T-helper 22 cell (primary cell): Measurements from ENCODE around the gene SPATS2.
"Not testable (repeated sequence)": the region's sequence is repeated elsewhere in the genome, so short reads cannot be mapped to it uniquely, and the experiment has no call there.

Experiments used
- DNase-seq: peaks from one replicate; pipeline ENCODE4 v3.0.0-alpha.2; 2020; ENCODE audit warnings: low read depth

SPATS2 gene

DNA sequence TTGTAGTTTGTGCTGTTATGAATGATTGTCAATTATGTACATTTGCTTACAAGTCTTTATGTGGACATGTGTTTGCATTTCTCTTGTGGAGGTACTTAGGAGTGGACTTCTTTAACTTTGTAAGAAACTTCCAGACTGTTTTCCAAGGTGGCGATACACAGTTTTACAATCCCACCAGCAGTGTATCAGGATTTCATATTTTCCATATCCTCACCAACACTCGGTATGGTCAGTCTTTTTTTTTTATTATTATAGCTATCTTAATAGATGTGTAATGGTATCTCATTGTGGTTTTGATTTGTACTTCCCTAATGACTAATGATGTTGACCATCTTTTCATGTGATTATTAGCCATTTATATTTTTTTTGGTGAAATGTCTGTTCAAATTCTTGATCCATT lies 97.9 kb downstream of the SPATS2 start:
- DNase-seq, result no peak

DNA sequence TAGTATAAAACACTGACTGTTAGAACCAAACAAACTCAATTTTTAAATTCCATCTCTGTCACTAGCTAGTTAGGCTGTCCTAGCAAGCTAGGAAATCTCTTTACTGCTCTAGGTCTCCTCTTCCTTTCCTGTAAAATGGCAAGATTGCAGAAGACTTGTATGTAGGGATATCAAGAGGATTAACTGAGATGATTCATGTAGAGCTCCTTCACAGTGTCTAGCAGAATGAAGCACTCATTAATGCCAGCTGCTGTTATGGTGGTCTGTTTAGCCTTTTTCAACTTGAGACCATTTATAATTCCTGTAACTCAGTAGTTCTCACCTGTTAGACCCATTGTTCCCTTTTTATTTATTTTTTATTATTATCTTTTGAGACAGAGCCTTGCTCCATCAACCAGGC lies 103.7 kb downstream of the SPATS2 start:
- no peak for DNase-seq

DNA sequence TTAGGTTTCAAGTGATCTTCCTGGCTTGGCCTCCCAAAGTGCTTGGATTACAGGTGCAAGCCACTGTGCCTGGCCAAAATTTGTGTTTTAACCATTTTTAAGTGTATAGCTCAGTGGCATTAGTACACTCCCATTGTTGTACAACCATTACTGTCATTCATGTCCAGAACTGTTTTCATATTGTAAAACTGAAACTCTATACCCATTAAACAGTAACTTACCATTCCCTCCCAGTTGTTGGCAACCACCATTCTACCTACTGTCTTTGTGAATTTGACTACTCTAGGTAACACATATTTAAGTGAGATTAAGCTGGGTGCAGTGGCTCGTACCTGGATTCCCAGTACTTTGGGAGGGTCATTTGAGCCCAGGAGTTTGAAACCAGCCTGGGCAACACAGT lies 104.3 kb downstream of the SPATS2 start:
- DNase-seq, result no peak

DNA sequence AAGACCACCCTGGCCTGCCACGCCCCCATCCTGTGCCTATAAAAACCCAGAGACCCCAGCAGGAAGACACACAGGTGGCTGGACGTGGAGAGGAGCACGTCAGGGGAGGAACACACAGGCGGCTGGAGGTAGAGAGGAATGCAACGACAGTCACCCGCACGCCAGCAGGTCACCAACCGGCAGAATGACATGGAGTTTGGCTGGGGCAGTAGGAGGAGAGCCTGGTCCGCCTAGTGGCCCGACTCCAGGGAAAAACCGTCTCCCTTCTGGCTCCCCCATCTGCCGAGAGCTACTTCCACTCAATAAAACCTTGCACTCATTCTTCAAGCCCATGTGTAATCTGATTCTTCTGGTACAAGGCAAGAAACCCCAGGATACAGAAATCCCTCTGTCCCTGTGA lies 108.8 kb downstream of the SPATS2 start:
- DNase-seq, result no peak

DNA sequence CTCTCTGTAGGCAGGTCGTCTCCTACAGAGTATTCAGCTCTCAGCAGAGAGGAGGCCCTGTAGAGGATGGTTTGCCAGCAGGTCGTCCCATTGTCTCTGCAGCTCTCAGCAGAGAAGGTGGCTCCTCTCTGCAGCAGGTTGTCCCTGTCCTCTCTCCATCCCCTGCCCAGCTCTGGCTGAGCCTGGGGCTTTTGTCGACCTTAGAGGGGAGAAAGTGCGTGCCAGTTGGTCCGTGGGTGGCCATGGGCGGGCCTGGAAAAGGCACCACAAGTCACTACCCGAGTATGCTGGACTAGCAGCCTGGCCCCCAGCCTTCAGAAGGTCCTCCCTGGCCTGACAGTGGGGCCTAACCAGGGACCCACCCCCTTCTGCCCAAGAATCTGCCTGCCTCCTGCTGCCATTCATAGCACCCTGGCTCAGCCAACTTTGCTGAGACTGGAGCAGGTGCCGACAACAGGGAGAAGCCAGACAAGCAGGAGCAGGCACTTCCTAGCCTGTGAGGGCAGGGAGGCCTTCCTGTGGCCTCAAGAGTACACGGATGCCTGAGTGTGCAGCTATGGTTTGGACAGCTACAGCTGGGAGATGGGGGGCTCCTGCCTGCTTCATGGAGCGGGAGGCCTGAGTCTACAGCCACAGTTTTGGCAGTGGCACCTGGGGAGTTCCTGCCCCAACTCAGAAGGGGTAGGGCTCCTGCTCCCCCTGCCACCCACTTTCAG lies 111.8 kb downstream of the SPATS2 start:
- DNase-seq, result no peak

DNA sequence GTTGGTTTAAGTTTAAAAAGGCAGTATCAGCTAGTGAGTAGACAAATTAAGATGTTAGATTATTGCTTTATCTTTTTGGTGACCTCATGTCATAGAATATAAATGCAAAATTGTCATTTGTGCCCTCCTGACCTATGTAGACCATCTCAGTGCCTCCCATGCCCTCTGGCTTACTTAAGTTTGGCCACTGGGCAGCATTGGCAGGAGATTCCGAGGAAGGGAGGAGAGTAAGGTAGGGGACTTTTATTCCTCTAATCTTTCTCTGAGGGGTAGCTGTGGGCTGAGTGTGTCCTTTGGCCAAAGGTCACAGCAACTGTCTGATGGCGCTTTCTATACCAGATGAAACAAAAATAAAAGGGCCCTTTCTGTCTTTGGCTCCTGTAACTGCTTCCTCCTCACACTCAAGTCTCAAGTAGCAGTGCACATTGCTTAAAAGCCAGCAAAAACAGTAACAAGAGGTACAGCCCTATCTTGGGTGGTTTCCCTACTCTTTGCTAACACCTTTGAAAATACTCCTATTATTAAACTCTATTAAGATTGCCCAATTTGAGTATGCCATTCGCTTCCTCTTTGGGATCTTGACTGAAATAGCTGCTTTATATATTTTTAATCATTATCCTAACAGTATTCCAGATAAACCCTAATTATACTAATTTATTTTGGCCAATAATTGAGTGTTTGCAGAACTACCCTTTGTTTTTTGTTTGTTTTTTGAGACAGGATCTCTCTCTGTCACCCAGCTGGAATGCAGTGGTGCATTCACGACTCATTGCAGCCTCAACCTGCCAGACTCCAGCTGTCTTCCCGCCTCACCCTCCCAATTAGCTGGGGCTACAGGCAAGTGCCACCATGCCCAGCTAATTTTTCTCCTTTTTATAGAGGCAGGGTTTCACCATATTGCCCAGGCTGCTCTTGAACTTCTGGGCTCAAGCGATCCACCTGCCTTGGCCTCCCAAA lies 115.1 kb downstream of the SPATS2 start:
- DNase-seq, result no peak

DNA sequence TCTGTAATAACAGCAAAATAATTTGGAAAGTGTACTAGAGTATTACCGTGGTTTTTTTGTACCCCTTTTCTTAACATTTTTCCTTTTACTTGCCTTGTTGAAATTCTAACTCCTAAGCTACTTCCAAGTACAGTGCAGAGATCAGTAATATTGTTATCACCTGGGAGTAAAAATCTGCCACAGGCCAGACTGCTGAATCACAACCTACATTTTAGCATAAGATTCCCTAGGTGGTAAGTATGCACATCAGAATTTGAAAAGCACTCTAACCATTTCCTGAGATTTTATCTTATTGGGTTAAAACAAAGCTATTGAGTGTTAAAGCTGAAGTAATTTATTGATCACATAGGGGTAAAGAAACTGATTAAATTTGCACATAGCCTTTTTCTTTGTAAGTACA lies 116.4 kb downstream of the SPATS2 start:
- DNase-seq, result no peak

DNA sequence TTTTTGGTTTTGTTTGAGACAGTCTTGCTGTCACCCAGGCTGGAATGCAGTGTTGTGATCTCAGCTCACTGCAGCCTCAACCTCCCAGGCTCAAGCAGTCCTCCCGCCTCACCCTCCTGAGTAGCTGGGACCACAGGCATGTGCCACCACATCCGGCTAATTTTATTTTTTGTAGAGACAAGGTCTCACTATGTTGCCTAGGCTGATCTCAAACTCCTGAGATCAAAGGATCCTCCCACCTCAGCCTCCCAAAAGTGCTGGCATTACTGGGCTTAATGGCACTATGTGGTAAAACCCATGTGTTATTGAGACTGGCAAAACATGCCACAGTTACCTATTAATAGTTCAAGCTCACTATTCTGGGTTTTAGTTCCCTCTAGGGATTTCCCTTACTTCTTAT lies 120.3 kb downstream of the SPATS2 start:
- DNase-seq, result no peak

DNA sequence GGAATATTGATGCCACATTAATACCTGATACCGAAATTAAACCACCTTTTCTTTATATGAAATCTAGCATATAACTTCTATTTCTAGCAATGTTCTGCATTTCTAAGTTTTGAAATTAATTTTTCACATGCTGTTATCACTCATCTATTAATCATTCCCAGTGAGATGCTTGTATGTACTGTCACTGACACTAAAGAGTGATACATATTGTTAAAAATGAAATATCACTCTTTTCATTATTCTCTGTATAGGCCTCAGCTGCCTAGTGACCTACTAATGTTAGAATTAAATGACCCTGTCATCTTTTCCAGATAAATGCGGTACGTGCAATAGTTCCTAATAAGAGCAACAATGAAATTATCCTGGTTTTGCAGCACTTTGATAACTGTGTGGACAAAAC lies 121.9 kb downstream of the SPATS2 start:
- no peak for DNase-seq

DNA sequence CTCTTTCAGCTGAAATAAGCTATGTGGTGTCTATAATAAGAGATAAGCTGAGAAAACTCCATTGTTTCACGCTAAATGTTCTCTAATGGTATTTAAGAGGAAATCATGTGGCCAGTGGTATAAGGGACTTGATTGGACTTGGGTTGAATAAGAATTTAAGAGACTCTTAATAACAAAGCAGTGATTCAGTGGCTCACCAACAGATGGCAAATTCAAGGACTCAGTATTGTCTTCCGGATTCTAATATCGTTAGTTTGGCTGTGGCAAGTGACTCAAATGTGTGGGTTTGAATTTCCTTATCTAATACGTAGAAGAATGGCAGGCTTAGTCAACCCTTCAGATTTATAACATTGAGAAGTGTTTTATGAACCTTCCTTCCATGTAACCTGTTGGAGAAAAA lies 122.5 kb downstream of the SPATS2 start:
- DNase-seq, result no peak

DNA sequence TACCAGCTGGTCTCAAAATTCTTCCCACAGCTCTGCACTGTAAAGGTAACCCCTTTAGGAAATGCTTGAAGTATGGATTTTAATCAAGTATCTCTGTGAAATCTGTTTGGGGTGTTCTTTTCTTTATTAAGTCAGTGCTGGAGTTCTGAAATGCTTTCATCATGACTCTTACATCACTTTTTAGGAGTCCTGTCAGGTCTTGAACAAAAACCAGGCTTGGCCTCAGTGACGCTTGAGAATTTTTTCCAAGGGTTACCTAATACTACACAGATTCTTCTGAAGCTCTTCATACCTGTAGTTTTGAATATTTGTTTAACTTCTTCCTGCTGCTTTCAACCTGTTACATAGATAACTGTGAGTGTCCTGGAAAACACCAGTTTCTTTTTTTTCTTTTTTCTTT lies 124.6 kb downstream of the SPATS2 start:
- no peak for DNase-seq

DNA sequence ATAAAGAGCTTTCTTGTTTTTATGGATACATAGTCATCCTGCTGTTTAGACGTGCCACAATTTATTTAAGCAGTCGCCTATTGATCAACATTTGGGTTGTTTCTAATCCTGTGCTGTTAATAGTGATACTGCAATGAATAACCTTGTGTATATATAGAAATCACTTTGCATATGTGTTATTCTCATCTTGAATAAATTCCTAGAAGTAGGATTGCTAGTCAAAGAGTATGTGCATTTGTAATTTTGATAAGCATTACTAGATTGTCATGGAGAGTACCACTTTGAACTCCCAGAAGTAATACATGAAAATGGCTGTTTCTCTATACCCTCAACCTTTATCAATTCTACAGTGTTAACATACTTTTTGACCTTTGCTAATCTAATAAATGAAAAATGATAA lies 126.6 kb downstream of the SPATS2 start:
- DNase-seq, result no peak

DNA sequence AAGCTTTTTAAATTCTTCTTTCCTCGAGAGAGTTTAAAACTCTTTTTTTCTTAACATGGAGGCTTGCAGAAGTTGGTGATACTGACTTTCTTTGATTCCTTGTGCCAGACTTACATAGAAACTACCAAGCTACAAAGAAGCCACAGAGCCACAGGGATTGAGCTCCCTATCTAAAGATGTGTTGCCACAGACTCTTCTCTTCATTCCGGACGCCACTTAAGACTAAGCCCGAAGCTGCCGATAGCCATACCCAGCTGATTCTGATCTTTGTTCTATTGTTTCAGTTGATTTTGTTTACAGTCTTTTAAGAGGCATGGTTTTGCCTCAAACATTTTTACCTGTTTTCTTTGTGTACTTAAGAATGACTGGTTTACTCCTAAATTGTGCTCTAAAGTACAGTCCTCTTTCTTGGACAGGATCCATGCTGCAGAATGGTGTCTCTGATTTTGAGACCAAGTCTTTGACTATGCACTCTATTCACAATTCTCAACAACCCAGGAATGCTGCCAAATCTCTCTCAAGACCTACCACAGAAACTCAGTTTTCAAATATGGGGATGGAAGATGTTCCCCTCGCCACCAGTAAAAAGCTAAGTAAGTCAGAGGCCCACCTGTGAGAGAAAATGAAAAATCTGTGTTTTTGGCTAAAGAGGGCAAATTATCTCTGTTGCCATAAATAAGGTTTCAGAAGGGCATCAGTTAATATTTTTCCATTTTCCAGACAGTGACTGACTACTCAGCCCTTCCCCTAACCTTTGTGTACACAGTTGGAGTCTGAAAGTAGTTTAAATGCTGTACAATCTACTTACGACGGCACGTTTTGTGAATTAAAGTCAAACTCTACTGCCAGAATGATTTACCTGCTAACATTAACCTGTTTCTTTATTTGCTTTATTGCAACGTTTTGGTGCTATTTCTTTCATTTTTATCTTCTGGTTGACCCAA lies 129.4 kb downstream of the SPATS2 start:
- DNase-seq, result no peak

DNA sequence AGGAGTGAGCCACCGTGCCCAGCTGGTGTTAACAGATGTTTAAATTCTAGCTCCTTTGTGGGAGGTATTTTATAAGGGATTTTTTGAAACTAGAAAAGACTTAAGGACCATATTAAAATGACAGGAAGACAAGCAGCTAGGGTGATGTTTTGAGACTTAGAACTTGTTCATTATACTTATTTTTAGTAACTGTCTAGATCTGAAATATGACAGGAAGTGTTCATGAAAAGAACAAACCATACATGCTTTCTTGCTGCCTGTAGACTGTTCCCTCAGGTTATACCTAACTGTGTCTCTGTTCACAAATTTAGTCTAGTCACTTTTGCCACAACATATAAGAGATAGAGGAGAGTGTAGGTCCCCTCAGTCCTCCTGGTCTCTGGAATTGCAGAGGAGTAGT lies 134.6 kb downstream of the SPATS2 start:
- no peak for DNase-seq

DNA sequence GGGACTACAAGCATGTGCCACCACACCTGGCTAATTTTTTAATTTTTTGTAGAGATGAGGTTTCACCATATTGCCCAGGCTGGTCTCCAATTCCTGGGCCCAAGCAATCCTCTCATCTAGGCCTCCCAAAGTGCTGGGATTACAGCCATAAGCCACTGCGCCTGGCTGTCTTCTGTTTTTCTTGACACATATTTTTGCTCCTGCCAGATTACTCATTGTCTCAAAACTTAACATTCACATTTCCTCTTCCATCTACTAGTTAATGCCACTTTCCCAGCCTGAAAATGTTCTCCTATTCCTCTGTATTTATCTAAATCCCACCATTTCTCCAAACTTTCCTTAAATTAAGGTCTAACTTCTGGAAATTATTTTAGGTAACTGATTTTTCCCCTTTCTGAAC lies 135.3 kb downstream of the SPATS2 start:
- DNase-seq, result no peak

DNA sequence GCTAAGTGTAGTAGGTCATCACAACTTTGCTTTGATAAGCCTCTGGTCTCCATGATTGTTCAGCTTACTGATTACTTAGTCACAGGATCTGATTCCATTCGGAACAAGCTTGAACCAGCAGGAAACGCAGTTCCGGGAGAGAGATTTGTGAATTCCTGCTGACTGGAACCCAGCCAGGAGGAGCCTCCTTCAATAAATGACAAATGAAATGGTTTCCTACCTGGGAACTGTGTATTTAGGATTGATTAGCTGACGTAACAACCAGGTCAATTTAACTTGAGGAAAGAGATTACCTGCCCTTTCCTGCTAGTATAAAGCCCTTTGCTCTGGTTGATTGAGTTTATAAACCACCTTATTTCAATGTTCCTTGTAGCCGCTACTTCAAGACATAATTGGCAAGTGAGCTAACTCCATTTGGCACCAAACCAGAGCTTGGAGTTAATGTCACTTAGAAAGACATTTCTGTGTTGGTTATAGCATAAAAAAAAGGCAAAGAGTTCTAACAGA lies 136.5 kb downstream of the SPATS2 start:
- DNase-seq, result no peak

DNA sequence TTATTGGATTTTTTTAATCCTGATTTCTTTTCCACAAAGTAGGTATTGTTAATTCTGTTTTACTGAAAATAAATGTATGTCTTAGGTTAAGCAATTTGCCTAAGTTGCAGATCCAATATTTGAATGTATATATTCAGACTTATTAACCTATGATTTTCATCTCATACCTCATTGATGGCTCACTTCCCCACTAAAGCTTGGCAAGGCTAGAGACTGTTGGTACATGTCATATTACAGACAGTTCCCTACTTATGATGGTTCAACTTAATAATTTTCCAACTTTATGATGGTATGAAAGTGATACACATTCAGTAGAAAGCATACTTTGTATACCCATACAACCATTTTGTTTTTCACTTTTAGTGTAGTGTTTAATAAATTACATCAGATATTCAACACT lies 138.4 kb downstream of the SPATS2 start:
- DNase-seq, result no peak

DNA sequence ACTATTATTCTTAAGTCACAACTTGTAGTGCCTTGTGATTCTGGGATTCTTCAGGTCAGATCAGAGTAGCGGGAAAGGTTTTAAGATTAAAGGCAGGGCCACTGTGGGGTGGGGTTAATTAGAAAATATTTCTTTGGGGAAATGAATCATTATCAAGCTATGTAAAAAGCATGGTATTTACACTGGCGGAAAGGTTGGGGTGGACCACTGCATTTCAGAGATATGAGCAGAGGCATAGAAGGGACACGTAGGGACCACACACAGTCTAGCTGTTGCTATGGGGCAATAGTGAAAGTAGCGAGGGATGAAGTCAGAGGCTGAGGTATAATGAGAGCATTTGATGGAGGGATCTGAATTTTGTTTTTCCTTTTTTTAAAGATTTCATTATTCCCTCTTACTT lies 139.9 kb downstream of the SPATS2 start:
- DNase-seq, result no peak

DNA sequence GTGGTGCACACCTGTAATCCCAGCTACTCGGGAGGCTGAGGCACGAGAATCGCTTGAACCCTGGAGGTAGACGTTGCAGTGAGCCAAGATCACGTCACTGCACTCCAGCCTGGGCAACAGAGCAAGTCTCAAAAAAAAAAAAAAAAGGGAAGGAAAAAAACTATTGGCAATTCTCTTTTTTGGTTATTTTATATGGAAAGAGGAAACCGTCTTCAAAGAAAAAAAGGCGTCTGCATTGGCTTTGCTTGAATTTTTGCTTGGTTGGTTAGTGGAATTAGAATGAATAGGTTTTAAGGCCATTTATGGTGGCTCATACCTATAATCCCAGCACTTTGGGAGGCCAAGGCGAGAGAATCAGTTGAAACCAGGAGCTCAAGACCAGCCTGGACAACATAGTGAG lies 142.4 kb downstream of the SPATS2 start:
- not testable (repeated sequence) for DNase-seq

DNA sequence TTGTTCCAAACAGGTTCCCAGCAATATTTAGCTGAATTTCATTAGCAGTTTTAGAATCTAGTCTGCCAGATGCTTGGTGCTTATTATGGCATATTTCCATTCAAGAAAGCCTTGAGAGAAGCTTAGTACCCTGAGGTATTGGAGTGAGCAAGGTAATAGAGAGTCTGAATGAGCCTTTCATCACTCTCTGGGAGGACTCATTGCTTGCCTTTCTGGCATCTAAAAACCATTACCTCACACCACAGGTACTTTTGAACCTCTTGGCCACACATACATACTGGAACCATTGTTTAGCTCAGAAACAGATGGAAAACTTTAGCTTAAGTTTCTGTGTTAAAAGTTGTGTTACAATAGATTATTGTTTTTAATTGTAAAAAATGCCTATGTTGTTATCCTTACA lies 144.1 kb downstream of the SPATS2 start:
- DNase-seq, result no peak

DNA sequence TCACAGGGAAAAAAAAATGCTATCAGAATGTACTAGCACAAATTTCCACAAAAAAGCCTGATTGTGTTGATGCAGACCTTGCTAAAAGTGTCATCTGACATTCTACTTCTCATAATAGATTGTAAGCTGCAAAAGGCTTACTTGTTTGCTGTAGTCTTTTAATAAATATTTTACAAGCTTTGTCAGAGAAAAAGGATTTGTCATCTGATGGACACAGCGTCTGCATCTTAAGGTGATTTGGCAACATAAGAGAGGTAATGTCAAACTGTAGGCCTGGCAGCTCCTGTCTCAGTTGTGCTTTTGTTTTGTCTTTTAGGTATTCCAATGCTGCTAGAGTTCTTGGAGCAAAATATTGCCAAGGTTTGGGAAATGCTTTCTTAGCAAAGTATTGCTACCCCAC lies 145.3 kb downstream of the SPATS2 start:
- no peak for DNase-seq

DNA sequence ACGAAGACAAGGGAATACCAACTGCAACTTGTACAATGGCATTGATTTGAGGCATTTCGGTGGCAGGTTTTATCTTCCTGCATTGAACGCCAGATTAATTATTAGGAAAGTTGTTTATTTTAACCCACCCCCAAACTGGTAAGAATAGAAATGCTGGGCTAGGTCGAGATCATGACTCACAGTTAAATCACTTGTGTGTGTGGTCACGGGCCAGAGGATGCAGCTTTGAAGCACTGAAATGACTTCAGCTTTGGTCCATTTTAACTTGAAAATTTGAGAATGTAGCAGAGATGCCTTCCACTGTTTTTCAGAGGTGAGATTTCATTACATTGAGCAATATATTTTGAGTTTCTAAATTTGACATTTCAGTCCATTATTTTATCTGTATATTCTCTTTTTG lies 148.0 kb downstream of the SPATS2 start:
- no peak for DNase-seq
